IgD-negative memory B cell (primary cell): ENCODE results near the gene SH3PXD2A. TPM values are rescaled to one million over a fixed set of nuclear protein-coding genes. Genes with fewer than 3 reads are reported as not detected.
"Not testable (repeated sequence)": the region's sequence is repeated elsewhere in the genome, so short reads cannot be mapped to it uniquely, and the experiment has no call there.

Source experiments
- H3K27ac Mint-ChIP-seq, 3 donors: one replicate each; pipeline ENCODE4 v1.8.0; 2020 to 2022; ENCODE audit warnings: mild to moderate bottlenecking in 3 of 3, mixed read lengths in 3 of 3, moderate library complexity in 1 of 3
- H3K27me3 Mint-ChIP-seq: one replicate; pipeline ENCODE4 v1.8.0; 2021; ENCODE audit warnings: mixed read lengths
- H3K36me3 Mint-ChIP-seq: one replicate; pipeline ENCODE4 v1.8.0; 2020; ENCODE audit warnings: mild to moderate bottlenecking, mixed read lengths
- H3K4me1 Mint-ChIP-seq, 3 donors: one replicate each; pipeline ENCODE4 v1.8.0; 2020 to 2022; ENCODE audit warnings: mixed read lengths in 3 of 3, mild to moderate bottlenecking in 1 of 3
- H3K4me3 Mint-ChIP-seq, 4 donors: one replicate each; pipeline ENCODE4 v1.8.0; 2020 to 2022; ENCODE audit warnings: mild to moderate bottlenecking in 4 of 4, mixed read lengths in 4 of 4, moderate library complexity in 3 of 4
- H3K9me3 Mint-ChIP-seq, 3 donors: one replicate each; pipeline ENCODE4 v1.8.0; 2020 to 2021; ENCODE audit warnings: mixed read lengths in 3 of 3, mild to moderate bottlenecking in 1 of 3
- polyA plus RNA-seq: library from polyadenylated mRNA; unstranded; fragments of 300-500 nt; fragmentation: Illumina TruSeq; gene quantifications from one replicate; pipeline ENCODE4 v1.2.3, GENCODE V29; 2021

SH3PXD2A gene
- polyA plus RNA-seq, 1 donor from 2014 or later = 1.2 TPM

GRCh38 chr10:103731609-103732270 is 123.6 kb downstream of the SH3PXD2A start:
- no peaks in the 10 kb centered on the region for H3K36me3 Mint-ChIP-seq
- H3K9me3 Mint-ChIP-seq = peaks cover 0 to 2% (median 0%) of the 10 kb centered on the region in 3 donors
- peaks cover 7% of the 10 kb centered on the region for H3K27me3 Mint-ChIP-seq
- no peak overlapping the region for H3K27ac Mint-ChIP-seq
- H3K4me3 Mint-ChIP-seq = no peak overlapping the region
- H3K4me1 Mint-ChIP-seq = peaks cover 0 to 2% (median 0%) of the 10 kb centered on the region in 3 donors

- H3K36me3 Mint-ChIP-seq, H3K27ac Mint-ChIP-seq, H3K4me3 Mint-ChIP-seq, H3K9me3 Mint-ChIP-seq, H3K4me1 Mint-ChIP-seq, H3K27me3 Mint-ChIP-seq: not testable (repeated sequence)
Observed at GRCh38 chr10:103731026-103731425, 124.3 kb downstream of the SH3PXD2A start.

- peaks cover 0 to 2% (median 0%) of the 10 kb centered on the region in 3 donors for H3K4me1 Mint-ChIP-seq
- peaks cover 2% of the 10 kb centered on the region for H3K27me3 Mint-ChIP-seq
- no peak overlapping the region for H3K4me3 Mint-ChIP-seq
- H3K27ac Mint-ChIP-seq = no peak overlapping the region
- no peaks in the 10 kb centered on the region for H3K36me3 Mint-ChIP-seq
- no peaks in the 10 kb centered on the region for H3K9me3 Mint-ChIP-seq
Observed at GRCh38 chr10:103729851-103730250, 125.5 kb downstream of the SH3PXD2A start.

GRCh38 chr10:103727991-103728689 is 127.2 kb downstream of the SH3PXD2A start:
- no peaks in the 10 kb centered on the region for H3K36me3 Mint-ChIP-seq
- H3K9me3 Mint-ChIP-seq = no peaks in the 10 kb centered on the region
- peaks cover 0 to 3% (median 0%) of the 10 kb centered on the region in 3 donors for H3K4me1 Mint-ChIP-seq
- H3K27me3 Mint-ChIP-seq = peaks cover 1% of the 10 kb centered on the region
- no peak overlapping the region for H3K27ac Mint-ChIP-seq
- H3K4me3 Mint-ChIP-seq = no peak overlapping the region

GRCh38 chr10:103727546-103727963 is 127.8 kb downstream of the SH3PXD2A start:
- H3K9me3 Mint-ChIP-seq = no peaks in the 10 kb centered on the region
- peaks cover 0 to 3% (median 0%) of the 10 kb centered on the region in 3 donors for H3K4me1 Mint-ChIP-seq
- H3K27ac Mint-ChIP-seq = no peak overlapping the region
- H3K36me3 Mint-ChIP-seq = no peaks in the 10 kb centered on the region
- no peak overlapping the region for H3K4me3 Mint-ChIP-seq
- peaks cover 1% of the 10 kb centered on the region for H3K27me3 Mint-ChIP-seq

GRCh38 chr10:103726637-103727036 is 128.7 kb downstream of the SH3PXD2A start:
- no peak overlapping the region for H3K4me3 Mint-ChIP-seq
- H3K36me3 Mint-ChIP-seq = no peaks in the 10 kb centered on the region
- H3K9me3 Mint-ChIP-seq = no peaks in the 10 kb centered on the region
- H3K27ac Mint-ChIP-seq = no peak overlapping the region
- peaks cover 0 to 3% (median 0%) of the 10 kb centered on the region in 3 donors for H3K4me1 Mint-ChIP-seq
- peaks cover 1% of the 10 kb centered on the region for H3K27me3 Mint-ChIP-seq

- no peaks in the 10 kb centered on the region for H3K9me3 Mint-ChIP-seq
- no peaks in the 10 kb centered on the region for H3K36me3 Mint-ChIP-seq
- H3K4me3 Mint-ChIP-seq = no peak overlapping the region
- peaks cover 0 to 3% (median 0%) of the 10 kb centered on the region in 3 donors for H3K4me1 Mint-ChIP-seq
- H3K27ac Mint-ChIP-seq = no peak overlapping the region
- peaks cover 3% of the 10 kb centered on the region for H3K27me3 Mint-ChIP-seq
Observed at GRCh38 chr10:103725242-103725641, 130.1 kb downstream of the SH3PXD2A start.

GRCh38 chr10:103724771-103725170 is 130.6 kb downstream of the SH3PXD2A start:
- H3K9me3 Mint-ChIP-seq = no peaks in the 10 kb centered on the region
- no peak overlapping the region for H3K4me3 Mint-ChIP-seq
- no peaks in the 10 kb centered on the region for H3K36me3 Mint-ChIP-seq
- H3K27me3 Mint-ChIP-seq = peaks cover 3% of the 10 kb centered on the region
- no peak overlapping the region for H3K27ac Mint-ChIP-seq
- H3K4me1 Mint-ChIP-seq = peaks cover 0 to 3% (median 0%) of the 10 kb centered on the region in 3 donors

- Mint-ChIP-seq H3K27me3 (peaks cover 3% of the 10 kb centered on the region), H3K36me3 (no peaks in the 10 kb centered on the region), H3K9me3 (no peaks in the 10 kb centered on the region), H3K4me3 (no peak overlapping the region), H3K4me1 (peaks cover 0 to 3% (median 0%) of the 10 kb centered on the region in 3 donors), H3K27ac (no peak overlapping the region)
Observed at GRCh38 chr10:103724074-103724473, 131.3 kb downstream of the SH3PXD2A start.

- peaks cover 0 to 3% (median 0%) of the 10 kb centered on the region in 3 donors for H3K4me1 Mint-ChIP-seq
- peaks cover 3% of the 10 kb centered on the region for H3K27me3 Mint-ChIP-seq
- H3K27ac Mint-ChIP-seq = no peak overlapping the region
- H3K9me3 Mint-ChIP-seq = no peaks in the 10 kb centered on the region
- H3K36me3 Mint-ChIP-seq = no peaks in the 10 kb centered on the region
- H3K4me3 Mint-ChIP-seq = no peak overlapping the region
Observed at GRCh38 chr10:103723557-103723956, 131.8 kb downstream of the SH3PXD2A start.

- Mint-ChIP-seq H3K27ac (no peak overlapping the region), H3K9me3 (no peaks in the 10 kb centered on the region), H3K36me3 (no peaks in the 10 kb centered on the region), H3K27me3 (peaks cover 3% of the 10 kb centered on the region), H3K4me3 (no peak overlapping the region), H3K4me1 (peaks cover 0 to 2% (median 0%) of the 10 kb centered on the region in 3 donors)
Observed at GRCh38 chr10:103722632-103723031, 132.7 kb downstream of the SH3PXD2A start.

GRCh38 chr10:103720964-103721335 is 134.4 kb downstream of the SH3PXD2A start:
- H3K4me3 Mint-ChIP-seq = no peak overlapping the region
- H3K27me3 Mint-ChIP-seq = peaks cover 5% of the 10 kb centered on the region
- H3K9me3 Mint-ChIP-seq = no peaks in the 10 kb centered on the region
- no peak overlapping the region for H3K27ac Mint-ChIP-seq
- peaks cover 0 to 2% (median 0%) of the 10 kb centered on the region in 3 donors for H3K4me1 Mint-ChIP-seq
- no peaks in the 10 kb centered on the region for H3K36me3 Mint-ChIP-seq

- H3K27me3 Mint-ChIP-seq = peaks cover 5% of the 10 kb centered on the region
- H3K4me1 Mint-ChIP-seq = peaks cover 0 to 2% (median 0%) of the 10 kb centered on the region in 3 donors
- no peak overlapping the region for H3K4me3 Mint-ChIP-seq
- H3K9me3 Mint-ChIP-seq = no peaks in the 10 kb centered on the region
- no peaks in the 10 kb centered on the region for H3K36me3 Mint-ChIP-seq
- H3K27ac Mint-ChIP-seq = no peak overlapping the region
Observed at GRCh38 chr10:103720328-103720963, 134.9 kb downstream of the SH3PXD2A start.

GRCh38 chr10:103719036-103719435 is 136.3 kb downstream of the SH3PXD2A start:
- peaks cover 3% of the 10 kb centered on the region for H3K27me3 Mint-ChIP-seq

GRCh38 chr10:103718247-103718620 is 137.1 kb downstream of the SH3PXD2A start:
- peaks cover 3% of the 10 kb centered on the region for H3K27me3 Mint-ChIP-seq
- no peaks in the 10 kb centered on the region for H3K36me3 Mint-ChIP-seq
- no peaks in the 10 kb centered on the region for H3K9me3 Mint-ChIP-seq
- H3K27ac Mint-ChIP-seq = no peak overlapping the region
- H3K4me3 Mint-ChIP-seq = no peak overlapping the region
- no peaks in the 10 kb centered on the region for H3K4me1 Mint-ChIP-seq

More at GRCh38 chr10:103719036-103719435, 136.3 kb downstream of the SH3PXD2A start:
- Mint-ChIP-seq H3K36me3 (no peaks in the 10 kb centered on the region), H3K27ac (no peak overlapping the region), H3K9me3 (no peaks in the 10 kb centered on the region), H3K4me1 (no peaks in the 10 kb centered on the region), H3K4me3 (no peak overlapping the region)
